H54 (cell line): Measurements from ENCODE around the gene LRRC26.
A peak's percentile ranks its signal among the peaks of the same experiment; 100 is the strongest.

Experiments
- DNase-seq: peaks from one replicate; pipeline ENCODE4 v3.0.0; 2011; ENCODE audit warnings: low spot score, mixed read lengths; ENCODE audit not compliant: insufficient read length
- FAIRE-seq: peaks from 3 replicates; lab custom pipeline; 2011; peaks lifted over from hg19 to GRCh38; lab: Jason Lieb, UNC
- POLR2A ChIP-seq: IDR thresholded peaks from 2 replicates; pipeline ENCODE4 v1.6.1; 2011; ENCODE audit warnings: low read depth, mild to moderate bottlenecking, low read length

The LRRC26 gene

DNA sequence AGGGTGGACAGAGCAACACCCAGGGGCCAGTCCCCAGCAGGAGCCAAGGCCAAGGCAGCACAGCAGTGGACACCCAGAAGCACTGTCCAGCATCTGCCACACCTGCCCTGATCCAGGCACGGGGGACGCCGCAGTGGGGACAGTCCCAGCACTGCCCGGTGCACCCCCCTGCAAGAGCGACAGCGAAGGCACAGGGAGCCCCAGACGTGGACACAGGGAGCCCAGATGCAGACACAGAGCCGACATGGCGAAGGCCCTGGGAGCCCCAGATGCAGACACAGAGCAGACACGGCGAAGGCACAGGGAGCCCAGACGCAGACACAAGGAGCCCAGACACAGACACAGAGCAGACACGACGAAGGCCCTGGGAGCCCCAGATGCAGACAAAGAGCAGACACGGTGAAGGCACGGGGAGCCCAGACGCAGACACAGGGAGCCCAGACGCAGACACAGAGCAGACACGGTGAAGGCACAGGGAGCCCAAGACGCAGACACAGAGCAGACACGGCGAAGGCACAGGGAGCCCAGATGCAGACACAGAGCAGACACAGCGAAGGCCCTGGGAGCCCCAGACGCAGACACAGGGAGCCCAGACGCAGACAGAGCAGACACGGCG is 14.2 kb upstream of the LRRC26 start:
- FAIRE-seq (no peak), DNase-seq (no peak)
- no peak for TF ChIP-seq POLR2A

DNA sequence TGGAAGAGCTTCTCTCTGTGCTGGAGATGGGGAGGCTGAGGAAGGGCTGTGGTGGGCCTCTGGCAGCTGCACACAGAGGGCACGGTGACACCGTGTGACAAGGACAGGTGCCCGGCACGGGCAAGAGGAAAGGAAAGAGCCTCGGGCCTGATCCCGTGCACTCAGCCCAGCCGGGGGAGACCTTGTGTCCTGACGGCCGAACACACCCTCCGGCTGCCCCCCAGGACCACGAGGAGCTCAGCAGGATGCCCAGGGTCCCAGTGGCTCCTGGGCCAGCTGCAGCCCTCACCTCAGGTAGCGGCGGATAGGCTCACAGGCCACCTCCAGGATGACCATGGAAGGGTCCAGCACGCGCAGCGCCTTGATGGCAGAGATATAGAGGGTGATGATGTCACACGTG is 13.0 kb upstream of the LRRC26 start:
- no peak for TF ChIP-seq POLR2A
- no peak for FAIRE-seq
- no peak for DNase-seq

GRCh38 chr9:137181680-137182079 is 11.8 kb upstream of the LRRC26 start:
- no peak for FAIRE-seq

DNA sequence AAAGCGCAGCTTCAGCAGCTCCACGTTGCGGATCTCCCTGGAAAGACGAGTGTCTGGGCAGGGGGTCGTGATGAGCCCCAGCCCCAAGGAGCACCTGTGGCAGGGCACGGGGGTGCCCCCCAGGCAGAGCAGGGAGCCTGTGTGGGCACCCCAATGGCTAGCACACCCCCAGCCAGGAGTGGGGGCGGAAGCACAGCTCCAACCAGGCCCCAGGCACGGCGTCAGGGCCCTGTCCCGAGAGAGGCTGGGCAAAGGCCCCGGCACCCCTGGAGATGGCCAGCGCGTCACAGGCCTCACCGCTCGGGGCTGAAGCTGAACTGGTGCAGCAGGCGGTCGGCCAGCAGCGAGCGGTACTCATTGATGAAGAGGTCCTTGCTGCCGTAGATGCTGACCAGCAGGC is 10.6 kb upstream of the LRRC26 start:
- FAIRE-seq: no peak

More at GRCh38 chr9:137181680-137182079, 11.8 kb upstream of the LRRC26 start:
- no peak for TF ChIP-seq POLR2A
- DNase-seq: no peak

GRCh38 chr9:137179761-137180160 is 9.9 kb upstream of the LRRC26 start:
- no peak for FAIRE-seq
- TF ChIP-seq POLR2A: no peak
- no peak for DNase-seq

More for the DNA sequence above, 10.6 kb upstream of the LRRC26 start:
- no peak for DNase-seq
- TF ChIP-seq POLR2A: no peak

DNA sequence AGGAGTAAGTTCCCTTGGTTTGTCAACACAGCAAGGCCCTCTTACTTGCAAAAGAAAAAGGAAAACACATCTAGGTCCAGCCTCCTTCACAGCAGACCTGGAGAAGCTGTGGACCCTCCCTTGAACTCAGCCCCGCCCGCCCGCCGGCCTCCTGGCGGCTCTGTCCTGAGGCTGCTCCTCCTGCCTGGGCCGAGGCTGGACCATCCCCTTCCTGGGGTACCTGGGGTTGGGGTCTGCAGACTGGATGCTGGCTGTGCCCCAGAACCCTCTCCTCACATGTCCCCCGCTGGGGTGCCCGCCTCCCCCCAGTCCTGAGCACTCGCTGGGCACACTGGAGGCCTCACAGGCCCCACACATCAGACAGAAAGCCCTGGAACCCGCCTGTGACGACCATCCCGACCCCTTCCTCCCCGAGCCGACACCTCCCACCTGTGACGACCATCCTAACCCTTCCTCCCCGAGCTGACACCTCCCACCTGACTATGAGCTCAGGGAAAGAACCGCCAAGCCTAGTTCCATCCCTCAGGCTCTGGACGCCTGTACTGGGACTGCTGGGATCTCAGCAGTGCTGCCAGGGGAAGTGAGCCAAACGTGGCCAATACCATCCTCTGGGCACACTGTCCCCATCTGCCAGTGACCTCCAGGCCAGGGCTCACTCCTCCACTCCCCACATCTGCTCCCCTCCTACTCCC is 9.2 kb upstream of the LRRC26 start:
- no peak for DNase-seq
- TF ChIP-seq POLR2A: no peak
- FAIRE-seq: no peak

DNA sequence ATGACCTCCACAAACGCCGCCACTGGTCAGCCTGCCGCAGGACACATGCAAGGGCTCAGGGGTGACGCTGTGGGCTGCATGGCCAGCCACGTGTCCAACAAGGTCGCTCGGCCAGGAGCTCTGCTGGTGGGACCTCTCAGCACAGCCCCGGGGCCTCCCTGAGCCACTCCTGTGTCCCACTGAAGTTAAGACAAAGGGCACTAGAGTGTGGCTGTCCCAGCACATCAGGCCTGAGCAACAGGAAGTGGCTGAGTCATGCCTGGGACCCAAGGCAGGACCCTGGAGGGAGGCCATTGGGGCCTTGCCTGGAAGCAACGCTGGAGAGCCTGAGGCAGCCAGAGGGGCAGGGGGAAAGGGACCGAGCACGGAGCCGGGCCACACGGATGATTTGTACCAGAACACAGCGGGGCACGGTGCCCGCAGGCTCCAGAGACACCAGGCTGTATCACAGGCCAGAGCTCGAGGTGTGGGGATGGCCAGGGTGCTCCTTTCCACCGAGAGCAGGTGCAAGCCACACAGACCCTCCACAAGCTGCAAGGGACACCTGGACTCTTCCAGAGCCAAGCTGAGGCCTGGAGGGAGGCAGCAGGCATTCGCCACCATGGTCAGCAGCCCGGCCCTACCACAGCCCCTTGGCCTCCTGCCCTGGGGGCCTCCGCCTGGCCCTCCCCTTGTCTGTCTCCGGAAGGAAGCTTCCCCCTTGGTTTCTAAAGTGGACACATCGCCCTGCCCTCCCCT is 8.5 kb upstream of the LRRC26 start:
- TF ChIP-seq POLR2A: no peak
- DNase-seq (peak; percentile 69), FAIRE-seq (no peak)

DNA sequence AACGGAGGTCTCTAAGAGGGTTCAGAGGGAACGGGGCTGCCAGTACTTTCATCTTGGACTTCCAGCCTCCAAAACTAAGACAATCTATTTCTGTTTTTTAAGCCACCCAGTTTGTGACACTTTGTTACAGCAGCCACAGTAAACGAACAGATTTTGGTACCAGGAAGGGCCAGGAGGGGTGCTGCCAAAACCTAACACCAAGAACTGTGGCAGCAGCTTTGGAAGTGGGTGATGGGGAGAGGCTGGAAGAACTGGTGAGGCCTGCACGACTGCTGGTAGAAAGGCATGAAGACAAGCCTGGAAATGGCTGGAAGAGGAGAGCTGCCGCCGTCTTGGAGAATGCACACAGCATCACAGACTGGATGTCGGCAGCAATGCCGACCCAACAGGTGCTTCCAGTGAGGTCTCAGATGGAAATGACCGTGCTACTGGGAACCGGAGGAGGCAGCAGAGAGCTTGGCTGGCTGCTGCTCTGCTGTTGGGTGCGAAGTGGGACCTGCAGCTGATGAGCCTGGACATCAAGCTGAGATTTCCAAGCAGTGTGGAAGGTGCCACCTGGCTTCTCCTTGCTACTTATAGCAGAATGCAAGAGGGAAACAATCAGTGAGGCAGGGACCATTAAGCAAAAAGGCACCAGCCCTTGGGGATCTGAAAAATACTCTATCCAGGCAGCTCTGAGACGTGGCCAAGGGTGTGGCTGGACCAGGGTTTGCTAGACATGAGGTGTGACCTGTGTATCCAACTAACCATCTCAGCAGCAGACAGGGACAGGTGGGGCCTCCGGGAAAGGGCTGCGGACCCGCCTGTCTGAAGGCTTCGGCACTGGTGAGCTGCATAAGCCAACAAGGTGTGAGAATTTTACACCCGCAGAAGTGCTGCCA is 6.7 kb upstream of the LRRC26 start:
- no peak for FAIRE-seq
- no peak for TF ChIP-seq POLR2A
- no peak for DNase-seq

- DNase-seq (no peak), FAIRE-seq (no peak)
- TF ChIP-seq POLR2A: no peak
Measured at GRCh38 chr9:137175345-137175961, 5.6 kb upstream of the LRRC26 start.

GRCh38 chr9:137174722-137175293 is 5.0 kb upstream of the LRRC26 start:
- no peak for FAIRE-seq
- no peak for TF ChIP-seq POLR2A
- no peak for DNase-seq

- FAIRE-seq (no peak), DNase-seq (no peak)
- no peak for TF ChIP-seq POLR2A
Measured at GRCh38 chr9:137173796-137174664, 4.2 kb upstream of the LRRC26 start.
